ENCODE data around the gene MACC1. TPM values are rescaled to one million over a fixed set of nuclear protein-coding genes. Genes with fewer than 3 reads are reported as not detected.

MACC1 gene
- total and polyA plus RNA-seq, 10 of the 15 experiments (the other 5 are each of a cell fraction or from before 2014, with no cell fraction given), result 6.0 to 61.1 (median 12.7) TPM

- TF ChIP-seq CEBPZ (IDR thresholded peaks at IDR 0.05; ENCODE audit: low read depth, low read length), result no peak
- no peak for TF ChIP-seq ASH2L (IDR thresholded peaks at IDR 0.05; ENCODE audit: borderline replicate concordance, low read depth)
- no peak for TF ChIP-seq MYC (IDR thresholded peaks at IDR 0.05; ENCODE audit: insufficient read depth, insufficient read length, insufficient replicate concordance, low read length, severe bottlenecking)
- TF ChIP-seq ETV6 (conservative IDR thresholded peaks at IDR 0.05 in 1 of 2, IDR thresholded peaks at IDR 0.05 in 1 of 2; ENCODE audit: borderline replicate concordance in 1 of 2, low read depth in 1 of 2), result no peak
- no peak for TF ChIP-seq BCL3 (IDR thresholded peaks at IDR 0.05; ENCODE audit: borderline replicate concordance, insufficient read depth, low read depth, low read length, poor library complexity, severe bottlenecking)
- no peak for TF ChIP-seq ZZZ3 (IDR thresholded peaks at IDR 0.05; ENCODE audit: control insufficient read depth, insufficient read length, low read depth)
- TF ChIP-seq ZNF24 (IDR thresholded peaks at IDR 0.05), result peak; percentile 75; the same call in 1 of the 2 replicates
- no peak for TF ChIP-seq CBX3 (IDR thresholded peaks at IDR 0.05; ENCODE audit: borderline replicate concordance, low read depth)
- no peak for TF ChIP-seq BRCA1 (IDR thresholded peaks at IDR 0.05; ENCODE audit: low read depth, low read length)
These were observed 3.1 kb downstream of the MACC1 start (continued) for GRCh38 chr7:20214132-20214531.

Measured in GM12878 (cell line).